NCI-H748 (cell line): ENCODE data around the gene MEF2C.

Source experiments
- DNase-seq: peaks from one replicate; lab custom pipeline; 2025; ENCODE audit not compliant: unreplicated experiment; lab: John Stamatoyannopoulos, UW

The MEF2C gene

DNA sequence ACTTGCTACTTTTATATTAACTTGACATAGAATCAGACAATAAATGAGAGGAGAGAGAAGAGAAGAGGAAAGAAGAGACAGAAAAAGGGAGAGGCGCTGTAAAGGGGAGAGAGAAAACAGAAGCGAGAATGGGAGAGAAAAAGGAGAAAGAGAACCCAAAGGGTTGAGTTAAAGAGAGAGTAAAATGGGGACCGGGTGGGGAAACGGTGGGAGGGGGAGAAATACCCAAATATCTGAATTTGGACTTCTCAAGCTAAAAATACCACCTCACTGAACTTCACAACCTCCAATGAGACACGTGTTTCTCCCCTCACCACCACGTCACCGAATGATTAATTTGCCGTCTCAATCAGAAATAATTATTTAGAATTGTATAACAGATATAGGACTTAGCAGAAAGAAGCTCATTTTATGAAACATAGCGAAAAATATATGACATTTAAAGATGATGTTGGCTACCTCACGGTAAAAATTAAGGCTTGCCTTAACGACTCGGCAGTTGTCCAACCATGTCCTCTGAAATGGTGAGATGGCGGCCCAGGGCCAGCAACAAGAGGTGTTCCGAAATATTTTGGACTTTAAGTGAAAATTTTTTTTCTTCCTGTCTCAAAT is 204.1 kb downstream of the MEF2C start:
- DNase-seq: no peak

DNA sequence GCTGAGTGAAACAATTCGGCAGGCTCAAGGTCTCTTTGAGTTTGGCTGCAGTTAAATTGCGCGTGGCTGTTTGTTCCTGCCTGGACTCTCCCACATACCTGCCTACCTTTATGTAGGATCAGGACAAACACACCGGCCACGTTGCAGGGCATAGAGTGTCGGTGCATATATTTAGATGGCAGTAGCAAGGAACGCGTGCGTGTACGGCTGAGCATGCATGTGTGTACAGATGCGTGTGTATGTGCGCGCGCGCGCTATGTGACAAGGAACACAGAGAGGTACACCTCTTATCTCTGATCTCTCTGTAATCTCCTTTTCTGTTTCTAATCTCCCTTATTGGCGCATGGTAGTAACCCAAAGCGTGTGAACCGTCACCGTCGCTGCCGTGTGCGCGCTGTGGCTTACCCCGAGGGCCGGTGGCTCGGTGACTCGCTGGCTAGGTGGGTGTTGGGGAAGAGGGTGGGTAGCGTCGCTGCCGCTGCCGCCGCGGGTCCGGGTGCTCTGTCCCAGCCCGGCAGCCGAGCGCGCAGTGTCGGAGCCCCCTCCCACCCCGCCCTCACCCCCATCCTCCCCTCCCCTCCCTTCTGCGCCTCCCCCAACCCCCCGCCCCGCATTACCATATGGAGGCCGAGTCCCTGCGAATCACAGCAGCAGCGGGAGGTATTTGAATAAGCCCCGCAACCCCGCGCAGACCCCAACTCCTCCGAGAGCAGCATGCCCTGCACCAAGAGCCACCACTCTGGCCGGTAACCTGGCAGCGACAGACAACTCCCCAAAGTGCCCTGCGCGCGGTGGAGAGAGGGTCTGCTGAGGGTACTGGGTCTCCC is 204.8 kb downstream of the MEF2C start:
- DNase-seq: peak; percentile 64

DNA sequence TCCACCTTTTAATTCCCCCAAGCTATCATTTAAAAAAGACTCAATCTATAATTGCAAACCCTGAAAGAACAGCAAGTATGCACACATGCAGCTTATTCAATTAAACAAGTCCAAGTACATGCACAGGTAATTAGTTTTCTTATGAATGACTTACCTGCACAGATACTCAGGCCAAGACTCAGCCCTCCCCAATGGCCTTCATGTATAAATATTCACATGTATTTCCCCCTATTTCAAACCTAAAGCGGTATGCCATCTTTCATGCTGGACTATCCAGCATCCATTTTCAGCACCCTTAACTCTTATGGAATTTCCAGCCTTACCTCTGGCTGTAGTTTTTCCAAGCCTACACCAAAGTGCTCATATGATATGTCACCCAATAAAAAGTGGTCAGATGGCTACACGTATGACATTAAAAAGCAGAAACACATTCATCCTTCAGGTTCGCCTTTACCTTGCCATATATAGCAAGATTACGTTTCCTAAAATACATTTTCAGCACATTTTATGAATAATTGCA is 205.5 kb downstream of the MEF2C start:
- DNase-seq: no peak

DNA sequence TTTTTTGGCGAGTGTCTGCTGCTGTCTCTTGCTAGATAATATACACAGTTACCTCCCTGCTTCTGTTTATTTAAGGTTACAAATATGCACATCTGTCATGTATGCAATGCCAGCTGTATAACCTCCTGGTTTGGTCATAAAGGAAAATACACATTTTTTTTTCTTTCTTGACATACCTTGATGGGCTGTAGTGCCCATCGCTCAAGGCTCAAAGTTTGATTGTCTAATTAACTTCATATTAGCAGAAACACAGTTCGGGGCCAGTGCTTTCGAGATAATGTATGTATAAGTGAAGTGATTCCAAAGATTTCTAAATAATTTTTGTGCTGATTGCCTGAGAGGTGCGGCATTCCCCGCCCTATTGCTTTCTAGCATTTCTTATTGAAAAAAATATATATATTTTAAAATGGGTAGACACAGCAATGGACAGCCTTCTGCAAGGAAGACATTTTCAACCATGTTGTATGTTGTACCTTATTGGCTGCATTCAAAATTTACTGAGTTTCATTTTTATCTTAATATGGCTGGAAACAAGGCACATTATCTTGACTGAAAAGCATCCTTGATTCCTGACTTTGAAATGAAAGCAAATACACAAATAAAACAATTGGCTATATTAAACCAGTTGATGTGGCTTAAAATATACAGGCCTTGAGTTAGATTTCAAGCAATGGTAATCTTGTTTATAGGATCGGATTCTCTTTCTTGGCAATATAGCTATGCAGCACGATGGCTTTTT is 206.2 kb downstream of the MEF2C start:
- no peak for DNase-seq

DNA sequence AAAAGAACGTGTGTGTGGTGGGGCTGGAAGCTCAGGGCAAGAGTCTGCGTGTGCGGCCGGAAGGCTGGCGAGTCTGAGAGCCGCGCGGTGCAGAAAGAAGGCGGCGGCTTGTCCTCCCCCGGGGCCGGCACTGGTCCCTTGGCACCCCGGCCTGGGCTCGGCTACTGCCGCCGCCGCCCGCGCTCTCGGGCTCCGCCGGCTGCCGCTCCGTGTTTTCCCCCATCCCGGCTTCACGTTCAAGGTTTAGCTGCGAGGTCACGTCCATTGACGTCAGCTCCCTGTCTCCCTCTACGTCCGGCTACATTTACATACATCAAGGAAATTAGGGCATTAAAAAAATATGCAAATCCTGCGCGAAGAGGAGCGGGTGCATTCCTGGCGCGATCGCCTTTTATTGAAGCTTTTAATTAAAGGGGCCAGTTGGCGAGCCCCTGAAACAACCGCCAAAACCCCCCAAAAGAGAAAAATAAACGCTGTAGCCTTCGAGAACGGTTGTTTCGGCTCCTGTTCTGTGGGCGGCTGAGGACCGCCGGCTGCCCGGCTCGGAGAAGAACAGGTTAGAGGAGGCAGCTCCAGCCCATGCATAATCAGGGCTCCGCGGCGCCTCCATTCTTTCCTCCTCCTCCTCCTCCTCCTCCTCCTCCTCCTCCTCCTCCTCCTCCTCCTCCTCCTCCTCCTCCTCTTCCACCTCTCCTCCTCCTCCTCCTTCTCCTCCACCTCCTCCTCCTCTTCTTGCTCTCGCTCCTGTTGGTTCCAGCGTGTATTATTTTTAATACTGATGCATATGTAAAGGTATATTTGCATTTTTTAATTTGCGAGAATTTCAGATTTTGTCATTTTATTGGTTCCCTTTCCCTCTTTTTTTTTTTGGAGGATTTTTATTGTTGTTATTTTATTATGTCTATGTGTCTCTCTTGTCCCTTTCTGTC is 207.0 kb downstream of the MEF2C start:
- DNase-seq: peak; percentile 91

DNA sequence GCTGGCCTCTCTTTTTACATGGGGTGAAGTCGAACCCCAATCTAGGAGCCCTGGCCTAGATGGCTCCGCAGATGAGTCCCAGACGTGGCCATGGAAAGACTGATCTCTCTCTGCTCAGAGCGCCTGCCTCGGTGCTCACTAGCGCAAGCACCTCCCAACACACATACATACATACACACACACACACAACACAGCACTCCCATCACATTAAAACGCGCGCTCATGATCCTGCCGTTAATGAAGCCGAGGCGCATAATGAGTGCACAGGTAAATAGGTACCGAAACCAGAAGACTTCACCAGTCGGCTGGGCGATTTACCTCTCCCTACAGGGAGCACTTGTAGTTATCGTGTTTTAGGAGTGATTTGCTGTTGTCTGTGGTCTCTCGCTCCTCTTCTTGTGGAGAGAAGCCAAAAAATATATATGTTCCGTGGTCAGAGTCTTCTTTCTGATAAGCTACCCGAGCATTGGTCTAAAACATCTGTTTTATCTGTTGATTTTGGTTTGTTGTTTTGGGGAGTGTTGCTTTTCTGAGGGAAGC is 207.7 kb downstream of the MEF2C start:
- peak; percentile 86 for DNase-seq

DNA sequence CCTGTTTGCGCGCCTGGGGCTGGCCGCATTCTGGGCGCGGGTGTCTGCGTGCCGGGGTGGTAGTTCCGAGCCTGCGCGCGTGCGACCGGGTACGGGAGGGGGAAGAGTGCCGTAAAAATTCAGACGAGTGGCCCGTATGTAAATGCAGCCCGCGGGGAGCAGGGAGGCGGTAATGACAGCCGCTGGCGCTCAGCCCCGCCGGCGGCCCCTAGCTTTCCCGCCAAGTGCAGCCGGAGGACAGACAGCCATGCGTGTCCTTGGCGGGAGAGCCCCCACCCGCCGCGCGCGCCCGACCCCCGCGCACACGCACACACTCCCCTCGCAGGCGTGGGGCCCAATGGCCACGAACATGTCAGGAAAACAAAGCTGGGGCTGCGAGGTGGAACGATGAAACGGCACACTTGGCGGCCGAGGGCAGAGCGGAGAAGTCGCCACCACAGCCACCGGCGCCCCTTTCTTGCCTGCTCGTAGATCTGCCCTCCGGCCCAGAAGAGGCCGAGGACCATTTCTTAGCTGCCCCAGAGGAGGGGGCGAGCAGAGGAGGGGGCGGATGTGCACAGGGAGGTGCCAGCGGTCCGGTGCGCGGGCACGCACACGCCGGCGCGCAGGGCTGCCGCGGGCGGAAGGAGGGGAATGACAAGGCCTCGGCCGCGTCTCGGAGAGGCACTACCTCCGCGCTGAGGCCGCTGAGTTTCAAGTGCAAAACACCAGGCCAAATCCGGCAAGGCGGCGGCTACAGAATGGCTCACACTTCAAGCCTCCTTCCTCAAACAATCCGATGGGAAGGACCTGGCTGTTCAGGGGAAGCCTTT is 208.4 kb downstream of the MEF2C start:
- peak; percentile 90 for DNase-seq

DNA sequence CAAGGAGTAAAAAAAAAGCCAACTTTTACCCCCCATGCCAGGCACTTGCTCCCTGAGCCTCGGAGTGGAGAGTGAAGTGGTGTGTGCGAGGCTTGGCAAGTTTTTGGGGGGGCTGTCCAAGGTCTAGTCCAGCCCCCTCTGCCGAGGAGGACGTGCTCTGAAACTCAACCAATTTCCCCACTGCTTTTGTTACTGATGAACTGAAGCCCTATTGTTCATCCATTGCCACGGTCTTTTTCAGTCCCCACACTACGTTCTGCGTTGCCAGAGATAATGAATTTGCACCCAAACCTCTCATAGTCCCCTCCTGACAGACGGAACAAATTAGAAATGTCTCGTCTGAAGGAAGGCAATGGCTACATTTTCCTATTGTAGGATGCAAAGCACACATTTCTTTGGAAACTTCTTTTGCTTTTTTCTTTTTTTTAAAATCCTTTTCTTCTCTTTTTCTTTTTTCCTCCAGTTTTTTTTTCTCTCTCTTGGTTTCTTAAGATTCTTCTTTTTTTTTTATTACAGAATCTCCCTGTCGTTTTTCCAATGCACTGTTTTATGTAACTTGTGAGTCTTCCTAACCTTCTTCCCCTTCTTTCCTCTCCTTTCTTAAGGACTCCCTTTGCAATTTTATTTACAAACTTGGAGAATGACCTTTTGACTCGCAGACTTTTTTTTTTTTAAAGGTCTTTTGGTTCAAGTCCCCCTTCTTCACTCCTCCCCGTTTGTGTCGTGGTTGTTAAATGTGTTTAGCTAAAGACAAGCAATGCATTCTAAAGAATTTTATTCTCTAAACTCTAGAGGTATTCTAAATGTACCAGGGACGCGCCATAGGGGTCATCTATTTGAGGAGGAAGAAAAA is 209.5 kb downstream of the MEF2C start:
- DNase-seq: no peak

DNA sequence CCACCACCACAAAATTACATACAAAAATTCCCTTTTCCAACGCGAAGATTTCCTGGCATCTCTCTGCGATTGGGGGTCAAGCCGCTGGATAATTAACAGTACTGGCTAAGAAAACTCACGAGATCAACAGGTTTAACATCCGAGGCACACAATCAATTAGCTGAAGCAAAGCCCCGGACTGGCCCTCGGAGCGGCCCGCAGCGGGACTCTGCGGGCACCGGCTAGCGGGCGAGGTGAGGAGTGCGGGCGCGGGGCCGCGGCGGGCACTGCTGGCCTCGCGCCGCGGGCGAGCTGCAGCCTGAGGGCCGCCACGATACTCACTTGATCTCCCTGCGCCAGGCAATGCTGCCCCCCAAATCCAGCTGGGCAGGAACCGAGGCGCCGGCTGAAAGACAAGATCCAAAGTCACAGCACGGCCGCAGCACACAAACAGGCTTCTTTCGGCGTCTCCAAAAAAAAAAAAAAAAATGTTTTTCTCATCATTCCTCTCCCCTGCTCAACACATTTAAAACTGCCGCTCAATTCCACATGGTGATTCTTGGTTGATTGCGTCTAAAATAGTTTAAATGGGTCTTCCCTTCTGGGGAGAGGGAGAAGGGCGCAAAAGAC is 210.2 kb downstream of the MEF2C start:
- DNase-seq: no peak

DNA sequence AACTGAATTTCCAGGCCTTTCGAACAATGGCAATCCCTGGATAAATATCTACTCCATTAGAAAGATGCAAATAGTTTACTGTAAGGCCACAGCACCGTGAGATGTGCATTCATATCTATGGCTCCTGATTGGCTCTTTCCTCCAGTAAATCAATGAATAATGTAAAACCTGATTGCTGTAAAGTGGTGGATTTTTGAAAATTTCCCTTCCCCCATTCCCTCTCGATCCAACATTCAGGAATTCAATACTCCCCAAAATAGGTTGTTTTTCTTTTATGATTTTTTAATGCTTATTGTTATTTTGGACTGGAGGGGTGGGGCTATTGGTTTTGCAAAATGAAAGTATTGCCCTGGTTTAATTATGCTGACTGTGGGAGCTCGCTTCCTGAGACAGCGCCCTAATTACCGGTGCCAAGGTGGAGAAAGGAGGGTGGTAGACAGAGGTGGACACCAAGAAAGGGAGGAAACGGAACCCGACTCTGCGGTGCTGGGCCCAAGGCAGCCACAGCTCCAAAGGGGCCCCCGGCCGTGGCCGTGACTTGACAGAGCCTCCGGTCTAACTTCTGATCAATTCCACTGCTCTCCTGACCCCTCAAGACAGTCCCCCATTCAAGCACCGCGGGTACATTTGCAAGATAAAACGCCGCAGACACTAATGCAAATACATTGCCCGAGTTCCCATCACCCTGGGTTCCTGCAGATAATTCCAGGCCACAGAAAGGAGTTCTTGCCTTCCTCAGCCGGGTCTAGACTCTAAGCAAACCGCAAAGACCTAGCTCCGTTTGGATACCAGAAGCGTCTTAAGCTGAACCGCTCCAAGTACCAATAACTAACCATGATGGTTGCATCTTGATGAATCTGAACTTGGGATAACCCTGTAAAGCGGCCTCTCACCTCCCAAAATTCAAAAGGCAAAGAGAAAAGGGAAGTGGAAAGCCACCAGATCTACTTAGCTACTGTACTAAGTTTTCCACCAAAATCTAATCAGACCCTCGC is 211.2 kb downstream of the MEF2C start:
- no peak for DNase-seq

DNA sequence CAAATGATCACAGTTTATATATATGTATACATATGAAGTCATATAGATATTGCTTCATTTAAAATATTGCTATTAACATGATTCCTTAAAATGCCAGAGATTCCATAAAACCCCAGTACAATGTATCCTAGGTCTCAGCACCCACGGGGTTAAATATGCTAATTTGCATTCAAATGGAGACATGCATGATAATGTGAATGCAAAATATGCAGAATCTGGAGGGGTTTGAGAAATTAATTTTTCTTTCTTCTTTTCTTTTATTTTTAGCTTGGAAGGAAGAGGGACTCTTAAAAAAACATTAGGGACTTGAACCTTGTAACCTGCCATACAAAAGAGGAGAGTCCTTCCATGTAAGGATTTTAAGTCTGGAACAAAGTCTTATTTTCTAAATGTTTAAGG is 211.9 kb downstream of the MEF2C start:
- no peak for DNase-seq

DNA sequence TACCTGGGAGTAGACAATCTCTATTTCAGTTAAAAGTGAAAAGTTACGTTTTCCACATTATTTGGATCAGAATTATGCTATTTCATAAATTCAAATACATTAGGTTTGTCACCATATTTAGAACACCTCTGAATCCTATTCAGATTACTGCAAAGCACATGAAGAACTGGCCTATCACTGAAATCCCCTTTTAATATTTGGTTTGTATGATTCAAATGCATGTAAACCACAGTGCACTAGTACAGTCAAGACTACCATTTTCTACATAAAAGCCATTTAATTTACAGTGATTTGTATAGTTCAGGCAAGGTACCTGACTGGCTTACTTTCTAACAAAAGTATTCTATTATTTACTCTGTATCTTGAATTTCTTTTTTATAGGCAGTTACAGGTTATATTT is 212.5 kb downstream of the MEF2C start:
- DNase-seq: no peak

DNA sequence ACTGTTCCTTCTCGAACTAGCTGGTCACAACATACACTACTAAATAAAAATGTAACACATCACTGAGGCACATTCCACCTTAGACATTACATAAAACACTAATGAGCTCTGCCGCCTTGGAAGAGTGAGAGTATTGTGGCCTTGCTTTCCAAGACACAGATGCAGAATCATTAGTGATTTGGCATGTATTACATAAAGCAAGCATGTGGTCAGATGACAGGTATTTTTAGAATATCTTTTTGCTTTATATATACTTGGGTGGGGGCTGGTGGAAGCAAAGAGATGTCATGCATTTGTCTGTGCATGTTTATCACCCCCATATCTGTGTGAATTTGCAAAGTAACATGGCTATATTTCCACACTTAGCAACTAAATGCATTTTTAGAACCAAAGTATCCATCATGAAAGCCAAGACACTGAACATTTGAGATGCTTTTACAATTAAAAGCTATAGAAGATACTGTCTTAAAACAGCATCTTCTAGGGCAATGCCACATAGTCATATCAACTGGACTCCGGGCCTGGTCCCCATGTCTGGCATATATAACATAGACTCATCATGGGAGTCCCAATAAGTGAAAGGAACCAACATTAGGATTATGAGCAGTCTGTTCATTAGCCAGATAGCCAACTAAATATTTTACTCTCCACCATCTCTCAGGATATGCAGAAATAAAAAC is 213.5 kb downstream of the MEF2C start:
- no peak for DNase-seq

DNA sequence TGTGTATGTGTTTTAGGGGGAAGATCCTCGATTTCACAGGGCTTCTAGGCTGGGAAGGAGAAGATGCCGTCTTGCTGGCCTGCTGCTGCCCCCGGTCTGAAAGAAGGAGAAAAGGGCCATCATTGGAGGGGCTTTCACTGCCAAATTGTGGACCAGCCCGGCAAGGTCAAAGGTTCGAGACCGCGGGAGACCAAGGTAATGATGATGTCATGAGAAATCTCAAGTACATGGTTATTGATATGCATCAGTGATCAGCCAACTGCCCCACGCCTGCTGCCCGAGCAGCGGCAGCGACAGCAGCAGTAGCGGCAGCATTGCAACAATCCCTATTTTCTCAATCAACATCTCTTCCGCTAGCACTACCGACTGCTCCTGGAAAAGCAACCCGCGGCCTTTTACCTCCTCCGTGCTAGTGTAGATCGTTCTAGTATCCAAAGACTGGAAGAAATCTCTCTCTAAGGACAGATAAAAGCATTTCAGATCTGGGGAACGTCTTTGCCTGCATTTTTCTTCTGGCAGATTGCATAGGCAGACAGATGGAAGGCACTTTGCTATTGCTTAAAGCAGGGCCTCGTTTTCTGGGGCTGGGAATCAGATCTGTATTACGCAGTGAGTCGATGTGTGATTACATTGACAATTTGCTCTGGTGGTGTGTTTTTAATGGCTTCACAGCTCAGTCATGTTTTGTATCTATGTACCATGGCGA is 215.3 kb downstream of the MEF2C start:
- peak; percentile 64 for DNase-seq
